Ovary (tissue), 3 donors: ENCODE measurements around the gene NIPSNAP2.

Source experiments
- CTCF ChIP-seq, 3 donors: fragments of 450-650 bp in 2 of 3; fragments of 200-600 bp in 1 of 3; IDR thresholded peaks; one replicate each; pipeline versions ENCODE4 v1.5.1 to v1.8.0; 2016 to 2022; ENCODE audit warnings: antibody characterized with exemption in 3 of 3, mild to moderate bottlenecking in 1 of 3
- POLR2A ChIP-seq: fragments of 450-650 bp; IDR thresholded peaks from one replicate; pipeline ENCODE4 v1.6.1; 2017; ENCODE audit warnings: antibody characterized with exemption, mild to moderate bottlenecking, moderate library complexity
- donor health status: DM: no; HTN: no; CAD: no.

GRCh38 chr7:55964261-55965099 is at the start of gene NIPSNAP2:
- TF ChIP-seq POLR2A = no peak
- peak in 2 of 3 donors; percentile 49 to 68 for TF ChIP-seq CTCF (IDR thresholded peaks at IDR 0.05)
